SHP77 (cell line): ENCODE measurements around the gene RAB37.
A peak's percentile ranks its signal among the peaks of the same experiment; 100 is the strongest.

Experiments
- DNase-seq, 2 experiments: peaks; one replicate each; lab custom pipeline; 2025; lab: John Stamatoyannopoulos, UW

Gene RAB37

DNA sequence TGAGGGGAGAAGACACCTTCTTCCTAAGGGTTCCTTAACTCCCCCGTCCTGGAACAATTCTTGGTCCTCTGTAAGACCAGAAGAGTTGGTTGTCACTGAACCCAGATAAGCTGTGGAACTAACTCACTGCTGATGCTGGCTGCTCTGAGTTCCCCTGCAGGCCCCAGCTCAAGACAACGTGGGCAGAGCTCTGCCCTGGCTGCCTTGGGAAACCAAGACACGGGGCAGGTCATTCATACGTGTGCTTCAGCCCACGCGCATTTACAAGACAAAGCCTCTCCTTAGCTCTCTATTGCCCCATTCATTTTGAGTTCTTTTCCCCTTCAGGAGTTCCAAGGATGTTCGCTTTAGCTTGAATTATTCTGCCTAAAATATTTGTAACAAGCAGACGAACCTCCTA is 42.4 kb downstream of the RAB37 start:
- DNase-seq, result no peak

DNA sequence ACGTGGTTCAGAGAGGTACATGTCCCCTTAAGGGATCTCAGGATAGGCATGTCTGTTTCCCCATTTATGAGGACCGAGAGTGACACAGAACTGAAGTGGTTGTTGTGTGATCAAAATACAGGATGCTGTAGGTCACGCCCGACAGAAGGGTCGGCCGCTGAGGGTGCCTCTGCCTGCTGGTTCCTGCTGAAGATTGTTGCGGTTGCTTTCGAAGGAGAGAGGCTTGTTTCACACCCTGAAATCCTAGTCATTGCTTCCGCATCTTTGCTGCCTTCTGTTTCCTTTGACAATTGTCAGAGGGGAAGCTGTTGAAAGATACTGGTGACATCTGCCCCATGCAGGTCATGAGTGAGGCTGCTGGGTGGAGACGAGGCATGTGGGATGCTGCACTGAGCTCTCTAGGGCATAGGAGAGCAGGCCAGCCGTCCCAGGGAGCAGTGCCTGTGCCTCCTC is 42.9 kb downstream of the RAB37 start:
- no peak for DNase-seq

DNA sequence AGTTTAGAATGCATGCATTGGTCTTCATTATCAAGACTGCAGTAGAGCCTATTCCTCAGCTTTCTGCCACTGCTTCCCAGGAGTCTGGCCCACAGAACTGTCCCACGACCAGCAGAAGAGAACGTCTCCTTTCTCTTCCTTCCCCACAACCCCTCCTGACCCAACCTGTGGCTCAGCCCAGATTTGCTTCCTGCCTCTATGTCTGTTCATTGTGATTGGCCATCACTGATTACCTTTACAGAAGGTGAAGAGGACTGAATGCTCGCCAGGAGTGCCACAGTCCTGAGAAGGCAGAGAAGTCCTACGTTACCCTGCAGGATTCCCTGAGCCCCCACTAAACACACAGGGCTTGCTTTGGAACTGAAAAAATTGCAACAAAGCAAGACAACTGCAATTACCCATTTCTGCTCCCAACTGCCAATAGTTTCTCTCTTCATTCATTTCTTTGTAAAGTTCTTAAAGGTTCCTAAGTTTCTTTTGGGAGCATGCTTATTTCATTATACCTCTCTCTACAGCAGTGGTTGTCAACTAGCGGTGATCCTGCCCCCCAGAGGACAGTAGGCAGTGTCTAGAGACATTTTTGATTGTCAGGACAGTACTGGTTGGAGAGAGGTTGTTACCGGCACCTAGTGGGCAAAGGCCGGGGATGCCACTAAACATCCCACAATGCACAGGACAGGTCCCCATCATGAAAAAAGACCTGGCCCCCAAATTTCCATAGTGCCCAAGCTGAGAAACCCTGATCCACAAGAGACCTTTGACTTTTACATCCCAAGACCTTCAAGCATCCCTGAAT is 43.6 kb downstream of the RAB37 start:
- DNase-seq, result peak; percentile 45 to 66

- DNase-seq, result no peak
Observed at GRCh38 chr17:74782571-74782970, 45.5 kb downstream of the RAB37 start.

DNA sequence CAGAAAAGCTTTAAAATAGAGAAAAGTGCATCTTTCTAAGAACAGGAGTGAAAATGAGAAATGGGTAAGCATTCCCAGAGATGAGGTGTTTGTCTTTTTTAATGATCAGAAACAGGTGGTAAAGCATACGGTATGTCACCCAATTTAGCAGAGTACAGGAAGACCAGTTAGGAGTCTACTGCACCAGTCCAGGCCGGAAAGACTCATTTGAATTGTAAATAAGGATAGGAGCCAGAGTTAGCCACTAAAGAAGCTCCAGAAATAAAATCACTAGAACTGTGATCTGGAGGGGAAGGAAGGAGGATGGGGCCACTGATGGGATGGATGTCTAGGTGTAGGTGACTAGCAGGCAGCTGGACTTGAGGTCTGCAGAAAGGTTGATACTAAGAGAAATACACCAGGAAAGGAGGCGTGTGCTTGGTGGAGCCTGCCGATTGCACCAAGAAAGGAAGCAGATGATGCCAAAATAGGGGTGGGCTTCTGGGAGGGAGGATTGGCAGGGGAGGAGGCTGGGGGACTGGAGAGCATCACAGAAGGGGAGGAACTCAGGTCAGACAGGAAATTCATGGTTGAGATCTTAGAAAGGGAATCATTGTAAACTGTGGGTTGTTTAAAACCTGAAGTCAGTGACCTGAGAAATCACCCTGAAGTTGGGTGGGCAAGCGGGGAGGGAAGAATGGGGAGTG is 47.2 kb downstream of the RAB37 start:
- DNase-seq, result no peak

- no peak for DNase-seq
Observed at GRCh38 chr17:74785096-74785980, 48.3 kb downstream of the RAB37 start.

- no peak for DNase-seq
Observed at GRCh38 chr17:74785981-74786360, 48.9 kb downstream of the RAB37 start.

GRCh38 chr17:74786431-74787055 is 49.5 kb downstream of the RAB37 start:
- no peak for DNase-seq

DNA sequence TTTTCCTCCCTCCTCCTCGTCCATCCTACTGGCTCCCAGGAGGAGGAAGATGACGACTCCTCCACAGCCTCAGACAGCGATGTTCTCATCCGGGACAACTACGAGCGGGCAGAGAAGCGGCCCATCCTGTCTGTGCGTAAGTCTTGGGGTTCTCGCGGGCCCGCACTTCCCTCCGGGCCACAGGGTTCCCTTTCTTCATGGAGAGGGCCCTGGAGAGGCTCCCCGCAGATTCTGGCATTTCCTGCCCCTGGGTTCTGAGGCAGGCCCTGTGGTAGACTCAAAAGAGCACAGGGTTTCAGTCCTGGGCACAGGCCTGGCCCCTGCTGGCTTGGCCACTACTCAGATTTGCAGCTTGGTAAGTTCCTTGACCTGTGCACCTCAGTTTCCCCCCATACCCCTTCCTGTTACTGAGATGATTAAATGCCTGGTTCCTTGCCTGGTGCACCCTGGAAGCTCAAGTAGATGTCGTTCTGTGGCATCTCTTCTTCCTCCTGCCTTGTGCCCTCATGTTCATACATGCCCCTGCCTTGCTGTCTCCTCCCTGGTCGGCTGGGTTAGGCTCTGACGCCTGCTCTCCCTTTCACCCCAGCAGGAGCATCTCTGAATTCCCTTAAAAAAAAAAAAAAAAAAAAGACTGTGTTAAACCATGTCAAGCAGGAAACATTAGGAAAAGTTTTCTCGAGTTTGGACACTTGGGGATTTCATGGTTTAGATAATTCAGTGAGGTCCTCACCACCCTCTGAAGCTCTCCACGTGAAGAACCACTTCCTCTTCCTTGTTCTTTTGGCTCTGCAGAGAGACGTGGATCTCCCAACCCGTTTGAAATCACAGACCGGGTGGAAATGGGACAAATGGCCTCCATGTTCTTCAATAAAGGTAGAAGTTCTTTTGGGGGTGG is 53.4 kb downstream of the RAB37 start:
- DNase-seq, result no peak

DNA sequence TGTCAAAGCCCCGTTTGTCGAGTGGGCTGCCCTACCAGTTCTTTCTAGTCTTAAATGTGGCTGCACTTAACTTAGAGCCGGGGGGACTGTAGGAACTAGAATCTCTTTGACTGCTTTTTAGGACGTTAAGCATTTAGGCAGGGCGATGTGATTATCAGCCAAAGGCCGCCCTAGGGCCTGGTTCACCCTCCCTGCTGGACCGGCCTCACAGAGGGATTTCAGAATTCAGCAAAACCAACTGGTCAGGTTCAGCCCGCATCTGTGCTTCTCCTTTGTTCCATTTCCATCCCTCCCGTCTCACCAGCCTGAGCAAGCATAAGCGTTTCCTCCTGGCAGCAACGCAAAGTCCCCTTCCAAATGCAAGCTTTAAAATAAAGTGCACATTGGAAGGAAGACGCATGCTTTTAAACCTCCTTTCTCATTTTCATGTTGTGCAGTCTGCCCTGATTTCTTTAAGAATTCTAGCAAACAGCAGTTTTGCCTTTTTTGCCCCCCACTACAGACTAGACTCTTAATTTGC is 55.6 kb downstream of the RAB37 start:
- no peak for DNase-seq

DNA sequence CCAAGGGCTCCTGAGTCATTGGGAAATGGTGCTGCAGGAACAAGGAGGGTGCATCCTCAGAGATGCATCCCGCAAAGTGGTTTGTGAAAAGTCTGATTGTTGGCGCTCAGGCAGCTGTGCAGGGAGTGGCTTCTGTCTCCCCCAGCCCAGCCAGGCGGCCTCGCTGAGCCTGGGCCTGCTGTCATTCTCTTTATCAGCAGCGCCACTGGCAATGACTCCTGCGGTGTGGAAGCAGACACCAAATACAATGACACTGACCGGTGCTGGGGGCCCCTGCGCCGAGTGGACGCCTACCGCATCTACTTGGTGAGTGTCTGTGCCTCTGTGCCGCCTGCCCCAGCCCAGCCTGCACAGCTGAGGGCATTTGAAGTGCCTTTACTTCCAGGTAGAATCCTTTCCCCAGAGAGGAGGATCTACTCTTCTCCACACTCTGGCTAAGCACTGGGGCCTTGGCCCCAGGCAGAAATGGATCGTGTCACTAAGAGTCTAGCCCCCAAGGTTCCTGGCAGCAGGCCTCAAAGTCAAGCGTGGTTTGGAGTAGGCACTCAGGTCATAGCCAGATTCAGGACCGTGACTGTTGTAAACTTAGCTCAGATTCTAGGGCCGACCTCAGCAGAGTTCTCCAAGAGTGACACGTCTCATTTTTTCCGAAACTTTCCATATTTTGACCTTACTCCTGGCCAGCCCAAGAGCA is 58.4 kb downstream of the RAB37 start:
- no peak for DNase-seq

GRCh38 chr17:74796211-74796610 is 59.2 kb downstream of the RAB37 start:
- DNase-seq, result no peak

- no peak for DNase-seq
Observed at GRCh38 chr17:74796866-74797265, 59.8 kb downstream of the RAB37 start.
